Left lung (tissue), 14 donors: ENCODE data around the gene MKNK2. TPM values are rescaled to one million over a fixed set of nuclear protein-coding genes. Genes with fewer than 3 reads are reported as not detected.
A peak's percentile ranks its signal among the peaks of the same experiment; 100 is the strongest.

ENCODE experiments used
- ATAC-seq: fragments of 200-7000 bp; cut with Tn5 transposase; one replicate; pipeline ENCODE4 v1.9.1; 2020; ENCODE audit warnings: moderate library complexity
- DNase-seq, 4 donors: peaks; one replicate each; pipeline ENCODE4 v3.0.0-alpha.2; 2013 to 2020
- H3K27ac ChIP-seq, 2 donors: fragments of 200-600 bp; sonication (generic) in 1 of 2; one replicate each; pipeline versions ENCODE4 v1.5.0 to v1.8.0; 2020 to 2021
- H3K27me3 ChIP-seq, 2 donors: fragments of 200-600 bp; sonication (generic) in 1 of 2; one replicate each; pipeline versions ENCODE4 v1.5.0 to v1.8.0; 2020 to 2021
- H3K36me3 ChIP-seq, 2 donors: fragments of 200-600 bp; sonication (generic) in 1 of 2; one replicate each; pipeline versions ENCODE4 v1.5.0 to v1.8.0; 2020 to 2021
- H3K4me1 ChIP-seq, 2 donors: fragments of 200-600 bp; one replicate each; pipeline ENCODE4 v1.8.0; 2021
- H3K4me3 ChIP-seq, 2 donors: fragments of 200-600 bp; sonication (generic) in 1 of 2; one replicate each; pipeline versions ENCODE4 v1.5.0 to v1.8.0; 2020 to 2021; ENCODE audit warnings: mild to moderate bottlenecking in 1 of 2
- H3K9me3 ChIP-seq, 2 donors: fragments of 200-600 bp; sonication (generic) in 1 of 2; one replicate each; pipeline versions ENCODE4 v1.5.0 to v1.8.0; 2020 to 2021
- intact Hi-C, 2 donors: fragments of 100-400 bp; cut with DNase I; formaldehyde crosslinking; loops; one replicate each; pipeline versions ENCODE4 v1.11.2 to v1.14.2; 2022
- long read RNA-seq, 12 donors: library from polyadenylated mRNA in 2 of 12; unstranded in 2 of 12; transcript quantifications; one replicate each; pipeline ENCODE4 v2.0.0 and lab custom pipeline, GENCODE V29; 2019 to 2026
- polyA plus RNA-seq, 6 donors: library from polyadenylated mRNA; unstranded; fragments of 120-200 nt; gene quantifications; one replicate each; pipeline ENCODE4 v1.2.1, GENCODE V29; 2013; ENCODE audit not compliant: insufficient read length in 6 of 6
- total RNA-seq, 2 donors: library from RNA; stranded (reverse); fragmentation: NEBNext Ultra II Directional; extraction: Animal tissue kit (Norgen Biotek cat#: 25700); gene quantifications; one replicate each; pipeline ENCODE4 v1.2.1, GENCODE V29; 2021
- TF ChIP-seq, protein P1 (sequence below), 2 donors: fragments of 200-600 bp; sonication (generic) in 1 of 2; IDR thresholded peaks; one replicate each; pipeline versions ENCODE4 v1.5.0 to v1.8.0; 2021; ENCODE audit warnings: antibody characterized with exemption in 2 of 2
- donor health status: DM: no; HTN: yes; CAD: no.
- donor health status: DM: no; HTN: no; CAD: no.

The MKNK2 gene
- total RNA-seq = 100 to 1,000 TPM; 238 to 291 TPM
- polyA plus RNA-seq = 100 to 1,000 TPM in 1 of 6 donors, 10 to 100 TPM in 5; 59.3 to 124 (median 77.1) TPM
- long read RNA-seq, donor 1, transcript MKNK2-201 (14 exons, 3,774 nt) = minor isoform, 8 of 32 reads
- long read RNA-seq, donor 1, transcript MKNK2-202 (14 exons, 1,744 nt) = major isoform, 12 of 32 reads
- long read RNA-seq, donor 1, partial matches to known transcripts = 8 of 32 reads
- long read RNA-seq, donor 1, other reads (novel, unspliced or antisense) = 0 of 32 reads
- long read RNA-seq, donor 2, transcript MKNK2-201 (14 exons, 3,774 nt) = major isoform, 6 of 19 reads
- long read RNA-seq, donor 2, partial matches to known transcripts = 0 of 19 reads
- long read RNA-seq, donor 2, other reads (novel, unspliced or antisense) = 9 of 19 reads
- long read RNA-seq, donor 3, transcript MKNK2-201 (14 exons, 3,774 nt) = major isoform, 6 of 15 reads
- long read RNA-seq, donor 3, partial matches to known transcripts = 0 of 15 reads
- long read RNA-seq, donor 3, other reads (novel, unspliced or antisense) = 5 of 15 reads
- long read RNA-seq, donor 4, transcript MKNK2-211 (4 exons, 875 nt) = major isoform, 11 of 37 reads
- long read RNA-seq, donor 4, partial matches to known transcripts = 14 of 37 reads
- long read RNA-seq, donor 4, other reads (novel, unspliced or antisense) = 12 of 37 reads
- long read RNA-seq, donor 5, transcript MKNK2-201 (14 exons, 3,774 nt) = major isoform, 7 of 11 reads
- long read RNA-seq, donor 5, partial matches to known transcripts = 0 of 11 reads
- long read RNA-seq, donor 5, other reads (novel, unspliced or antisense) = 0 of 11 reads
- long read RNA-seq, donor 6, transcript MKNK2-202 (14 exons, 1,744 nt) = minor isoform, 5 of 13 reads
- long read RNA-seq, donor 6, transcript MKNK2-201 (14 exons, 3,774 nt) = major isoform, 6 of 13 reads
- long read RNA-seq, donor 6, partial matches to known transcripts = 0 of 13 reads
- long read RNA-seq, donor 6, other reads (novel, unspliced or antisense) = 0 of 13 reads
- long read RNA-seq, donor 7, transcript MKNK2-202 (14 exons, 1,744 nt) = major isoform, 6 of 12 reads
- long read RNA-seq, donor 7, partial matches to known transcripts = 0 of 12 reads
- long read RNA-seq, donor 7, other reads (novel, unspliced or antisense) = 0 of 12 reads
- long read RNA-seq, donor 8, transcript MKNK2-201 (14 exons, 3,774 nt) = major isoform, 16 of 26 reads
- long read RNA-seq, donor 8, transcript MKNK2-202 (14 exons, 1,744 nt) = minor isoform, 9 of 26 reads
- long read RNA-seq, donor 8, partial matches to known transcripts = 0 of 26 reads
- long read RNA-seq, donor 8, other reads (novel, unspliced or antisense) = 0 of 26 reads
- long read RNA-seq, donor 9 = 0 reads
- long read RNA-seq, donor 10, partial matches to known transcripts = 1 of 16 reads
- long read RNA-seq, donor 10, other reads (novel, unspliced or antisense) = 13 of 16 reads
- long read RNA-seq, donor 11 = 0 reads
- long read RNA-seq, donor 12, transcript MKNK2-202 (14 exons, 1,744 nt) = minor isoform, 10 of 95 reads
- long read RNA-seq, donor 12, transcript MKNK2-201 (14 exons, 3,774 nt) = major isoform, 16 of 95 reads
- long read RNA-seq, donor 12, partial matches to known transcripts = 67 of 95 reads
- long read RNA-seq, donor 12, other reads (novel, unspliced or antisense) = 0 of 95 reads

DNA sequence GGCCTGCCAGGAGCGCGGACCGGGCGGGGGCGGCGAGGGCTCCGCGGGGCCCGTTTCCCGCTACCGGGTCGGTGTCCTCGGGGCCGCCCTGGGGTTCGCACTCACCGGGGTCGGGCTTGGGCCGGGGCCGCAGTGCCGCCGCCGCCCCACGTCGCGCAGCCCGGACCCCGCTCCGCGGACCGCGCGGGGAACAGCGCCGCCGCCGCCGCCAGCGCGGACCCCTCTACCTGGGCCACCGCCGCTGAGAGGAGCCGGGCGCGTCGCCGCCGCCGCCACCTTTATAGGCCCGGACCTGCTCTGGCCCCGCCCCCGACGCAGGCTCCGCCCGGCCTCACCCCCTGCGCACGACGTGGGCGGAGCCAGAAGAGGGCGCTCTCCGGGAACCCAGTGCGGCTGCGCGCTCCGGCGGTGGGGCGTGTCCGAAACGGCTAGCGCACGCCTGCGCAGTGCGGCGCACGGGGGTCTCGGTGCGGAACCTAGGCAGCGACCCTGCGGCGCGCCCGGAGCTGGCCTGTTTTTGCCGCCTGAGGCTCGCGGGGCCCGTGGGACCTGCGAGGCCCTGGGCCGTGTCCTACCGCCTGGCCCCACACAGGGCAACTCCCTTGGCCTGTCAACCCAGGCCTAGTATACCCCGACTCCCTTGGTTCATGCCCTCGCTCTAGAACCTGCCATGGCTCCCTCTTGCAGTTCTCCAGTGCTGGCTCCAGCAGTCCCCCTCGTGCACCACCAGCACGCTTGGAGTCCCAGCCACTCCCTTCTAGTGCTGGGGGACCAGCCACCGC is at the start of gene MKNK2:
MKNK2 (minus strand) TSS at position 254 of the 782 bp plus-strand sequence. CDS start 393 bp downstream, outside the sequence.
- Histone ChIP-seq H3K27ac (peak within 1 kb of the TSS; percentile 95 to 97), H3K9me3 (no peaks in the 10 kb centered on the region), H3K4me3 (peak within 1 kb of the TSS; percentile 92 to 99), H3K4me1 (peaks cover 53 to 69% of the 10 kb centered on the region in 2 donors), H3K36me3 (peaks cover 0 to 31% of the 10 kb centered on the region in 2 donors), H3K27me3 (no peaks in the 10 kb centered on the region)
- DNase-seq = peak; percentile 88 to 98 (median 94)
- intact Hi-C loops = no loop called here
- ATAC-seq = peak; percentile 74
- TF ChIP-seq, protein P1, sequence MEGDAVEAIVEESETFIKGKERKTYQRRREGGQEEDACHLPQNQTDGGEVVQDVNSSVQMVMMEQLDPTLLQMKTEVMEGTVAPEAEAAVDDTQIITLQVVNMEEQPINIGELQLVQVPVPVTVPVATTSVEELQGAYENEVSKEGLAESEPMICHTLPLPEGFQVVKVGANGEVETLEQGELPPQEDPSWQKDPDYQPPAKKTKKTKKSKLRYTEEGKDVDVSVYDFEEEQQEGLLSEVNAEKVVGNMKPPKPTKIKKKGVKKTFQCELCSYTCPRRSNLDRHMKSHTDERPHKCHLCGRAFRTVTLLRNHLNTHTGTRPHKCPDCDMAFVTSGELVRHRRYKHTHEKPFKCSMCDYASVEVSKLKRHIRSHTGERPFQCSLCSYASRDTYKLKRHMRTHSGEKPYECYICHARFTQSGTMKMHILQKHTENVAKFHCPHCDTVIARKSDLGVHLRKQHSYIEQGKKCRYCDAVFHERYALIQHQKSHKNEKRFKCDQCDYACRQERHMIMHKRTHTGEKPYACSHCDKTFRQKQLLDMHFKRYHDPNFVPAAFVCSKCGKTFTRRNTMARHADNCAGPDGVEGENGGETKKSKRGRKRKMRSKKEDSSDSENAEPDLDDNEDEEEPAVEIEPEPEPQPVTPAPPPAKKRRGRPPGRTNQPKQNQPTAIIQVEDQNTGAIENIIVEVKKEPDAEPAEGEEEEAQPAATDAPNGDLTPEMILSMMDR (IDR thresholded peaks at IDR 0.05) = peak; percentile 29 to 59

DNA sequence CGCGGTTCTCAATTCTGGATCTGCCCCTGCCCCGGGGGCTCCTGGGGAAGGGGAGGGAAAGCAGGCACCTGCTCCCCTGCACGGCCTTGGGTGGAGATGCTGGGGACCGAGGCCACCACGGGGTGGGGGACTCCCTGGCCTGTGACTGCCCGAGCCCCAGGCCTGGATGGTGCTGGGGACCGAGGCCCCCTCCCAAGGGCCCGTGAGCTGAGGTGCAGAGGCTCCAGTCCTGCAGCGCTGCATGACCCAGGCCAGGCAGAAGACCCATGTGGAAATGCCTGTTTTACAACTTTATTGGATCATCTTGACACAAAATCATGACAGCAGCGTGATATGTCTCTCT is 49.6 kb upstream of the MKNK2 start:
- Histone ChIP-seq H3K27ac (no peak overlapping the region), H3K36me3 (peaks cover 0 to 61% of the 10 kb centered on the region in 2 donors), H3K9me3 (no peaks in the 10 kb centered on the region), H3K4me3 (no peak overlapping the region), H3K27me3 (no peaks in the 10 kb centered on the region), H3K4me1 (peaks cover 7 to 15% of the 10 kb centered on the region in 2 donors)
- DNase-seq (no peak), ATAC-seq (no peak)
- intact Hi-C loops = no loop called here
- TF ChIP-seq, protein P1 (IDR thresholded peaks at IDR 0.05) = no peak

DNA sequence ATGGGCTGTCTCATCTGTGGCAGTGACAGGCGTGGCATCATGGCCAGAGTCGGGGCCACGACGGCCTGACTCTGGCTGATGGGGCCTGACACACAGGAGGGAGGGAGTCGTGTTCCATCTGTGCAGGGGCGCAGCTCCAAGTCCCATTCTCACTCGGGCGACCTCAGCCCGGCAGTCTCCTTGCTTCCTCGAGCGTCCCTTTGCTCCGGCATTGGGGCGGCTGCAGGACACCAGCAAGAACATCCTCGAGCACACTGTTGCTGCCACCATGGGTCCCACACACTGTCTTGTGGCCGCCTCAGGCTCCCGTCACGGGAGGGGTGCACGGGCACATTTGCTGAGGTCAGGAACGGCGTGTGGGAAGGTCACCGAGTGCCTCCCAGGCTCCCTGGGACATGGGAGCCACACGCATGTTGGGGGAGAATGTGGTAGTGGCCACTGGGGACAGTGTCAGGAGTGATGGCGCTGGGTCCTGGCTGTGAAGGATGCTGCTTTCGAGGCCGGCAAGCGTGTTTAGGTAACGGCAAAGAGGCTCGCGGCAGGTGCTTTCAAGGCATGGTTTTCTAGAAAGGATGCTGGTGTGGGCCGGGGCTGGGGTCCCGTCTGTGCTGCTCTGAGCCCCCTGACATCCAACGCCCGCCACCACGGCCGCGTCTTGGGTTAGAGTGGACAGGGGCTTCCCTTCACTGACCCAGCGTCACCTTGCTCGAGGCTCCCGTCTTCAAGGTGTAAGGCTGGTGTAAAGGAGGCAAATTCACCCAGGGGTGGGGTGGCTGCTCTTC is 49.1 kb upstream of the MKNK2 start:
- DNase-seq = no peak
- Histone ChIP-seq H3K4me1 (peaks cover 10 to 18% of the 10 kb centered on the region in 2 donors), H3K9me3 (no peaks in the 10 kb centered on the region), H3K4me3 (no peak overlapping the region), H3K27me3 (no peaks in the 10 kb centered on the region), H3K36me3 (peaks cover 0 to 56% of the 10 kb centered on the region in 2 donors), H3K27ac (no peak overlapping the region)
- intact Hi-C loops = no loop called here
- no peak for ATAC-seq
- TF ChIP-seq, protein P1 (IDR thresholded peaks at IDR 0.05) = no peak
